ENCODE measurements around the gene RAP1GAP2.
"Not testable (repeated sequence)": the region's sequence is repeated elsewhere in the genome, so short reads cannot be mapped to it uniquely, and the experiment has no call there.

Gene RAP1GAP2

DNA sequence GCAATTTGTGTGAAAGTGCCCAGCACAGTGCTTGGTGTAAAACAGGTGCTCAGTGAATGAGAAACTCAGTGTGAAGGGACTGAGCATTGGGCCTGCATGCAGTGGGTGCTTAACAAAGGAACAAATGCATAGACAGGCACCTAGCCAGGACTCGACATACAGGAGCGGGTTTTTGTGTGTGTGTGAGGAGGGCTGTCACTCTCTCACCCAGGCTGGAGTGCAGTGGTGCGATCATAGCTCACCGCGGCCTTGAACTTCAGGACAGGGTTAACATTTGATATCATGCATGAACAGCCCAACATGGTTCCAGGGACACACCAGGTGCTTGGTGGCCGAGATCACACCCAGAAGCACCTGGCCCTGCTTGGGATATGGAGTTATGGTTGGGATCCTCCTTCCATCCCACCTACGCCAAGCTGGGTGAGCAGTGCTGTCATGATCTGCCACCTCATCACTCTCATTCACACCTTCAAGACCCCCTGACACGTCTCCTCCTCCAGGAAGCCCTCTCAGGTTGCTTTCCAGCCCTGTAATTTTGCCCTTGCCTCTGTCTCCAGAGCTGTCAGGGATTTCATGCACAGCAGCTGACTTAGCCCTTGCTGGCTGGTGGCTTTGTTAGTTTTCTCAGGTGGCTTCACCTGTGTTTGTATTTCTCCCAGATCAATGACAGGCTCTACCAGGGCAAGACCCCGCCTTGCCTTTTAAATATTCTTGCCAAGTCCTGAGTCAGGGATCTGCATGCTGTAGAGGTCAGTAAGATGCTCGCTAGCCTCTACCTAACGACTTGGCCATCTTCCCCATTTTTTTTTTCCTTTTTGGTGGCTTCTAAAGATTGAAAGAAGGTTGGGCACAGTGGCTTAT lies 200.8 kb downstream of the RAP1GAP2 start:
- DNase-seq (ENCODE audit: low read depth): no peak

DNA sequence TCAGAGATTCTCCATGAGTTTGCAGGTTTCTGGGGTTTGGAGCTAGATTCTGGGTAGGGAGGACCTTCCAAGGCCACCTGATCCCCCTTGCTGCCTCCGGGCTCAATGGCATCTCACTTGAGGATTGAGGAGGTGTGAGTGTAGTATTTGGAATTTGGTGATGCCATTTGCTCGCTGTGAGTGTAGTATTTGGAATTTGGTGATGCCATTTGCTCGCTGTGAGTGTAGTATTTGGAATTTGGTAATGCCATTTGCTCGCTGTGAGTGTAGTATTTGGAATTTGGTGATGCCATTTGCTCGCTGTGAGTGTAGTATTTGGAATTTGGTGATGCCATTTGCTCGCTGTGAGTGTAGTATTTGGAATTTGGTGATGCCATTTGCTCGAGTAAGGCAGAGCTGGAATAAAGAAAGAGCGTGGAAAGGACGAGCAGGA lies 202.2 kb downstream of the RAP1GAP2 start:
- not testable (repeated sequence) for DNase-seq (ENCODE audit: low read depth)

DNA sequence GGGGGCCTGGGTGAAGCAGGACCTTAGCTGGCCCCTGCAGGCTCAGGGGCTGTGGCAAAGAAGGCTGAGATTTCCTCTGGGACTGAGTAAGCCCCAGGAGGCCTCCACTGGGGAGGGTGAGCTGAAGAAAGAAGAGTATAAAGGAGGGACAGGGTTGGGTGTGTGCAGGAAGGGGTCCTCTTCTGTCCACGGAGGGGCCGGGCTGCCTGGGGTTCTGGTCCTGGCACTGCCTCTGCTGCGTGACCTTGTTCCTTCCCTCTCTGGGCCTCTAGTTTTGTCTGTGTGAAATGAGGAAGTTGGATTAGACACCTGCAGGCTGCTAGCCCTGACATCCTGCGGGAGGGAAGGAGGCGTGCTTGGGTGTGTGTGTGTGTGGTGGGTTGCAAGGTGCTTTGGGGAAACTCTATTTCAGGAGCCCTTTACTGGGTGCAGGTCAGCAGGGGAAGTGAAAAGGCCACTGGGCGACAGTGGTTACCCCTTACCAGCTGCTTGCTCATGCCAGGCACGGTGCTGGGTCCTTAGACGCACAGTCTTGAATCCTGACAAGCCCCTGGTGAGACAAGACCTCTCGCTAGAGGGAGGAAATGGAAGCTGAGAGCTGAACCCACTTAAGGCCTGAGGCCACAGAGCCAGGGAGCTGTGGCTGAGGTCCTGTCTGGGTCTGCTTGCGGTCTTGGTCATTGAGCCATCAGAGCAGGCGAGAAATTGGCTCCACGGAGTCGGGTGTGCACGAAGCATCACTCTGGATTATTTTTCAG lies 206.5 kb downstream of the RAP1GAP2 start:
- DNase-seq (ENCODE audit: low read depth): no peak

DNA sequence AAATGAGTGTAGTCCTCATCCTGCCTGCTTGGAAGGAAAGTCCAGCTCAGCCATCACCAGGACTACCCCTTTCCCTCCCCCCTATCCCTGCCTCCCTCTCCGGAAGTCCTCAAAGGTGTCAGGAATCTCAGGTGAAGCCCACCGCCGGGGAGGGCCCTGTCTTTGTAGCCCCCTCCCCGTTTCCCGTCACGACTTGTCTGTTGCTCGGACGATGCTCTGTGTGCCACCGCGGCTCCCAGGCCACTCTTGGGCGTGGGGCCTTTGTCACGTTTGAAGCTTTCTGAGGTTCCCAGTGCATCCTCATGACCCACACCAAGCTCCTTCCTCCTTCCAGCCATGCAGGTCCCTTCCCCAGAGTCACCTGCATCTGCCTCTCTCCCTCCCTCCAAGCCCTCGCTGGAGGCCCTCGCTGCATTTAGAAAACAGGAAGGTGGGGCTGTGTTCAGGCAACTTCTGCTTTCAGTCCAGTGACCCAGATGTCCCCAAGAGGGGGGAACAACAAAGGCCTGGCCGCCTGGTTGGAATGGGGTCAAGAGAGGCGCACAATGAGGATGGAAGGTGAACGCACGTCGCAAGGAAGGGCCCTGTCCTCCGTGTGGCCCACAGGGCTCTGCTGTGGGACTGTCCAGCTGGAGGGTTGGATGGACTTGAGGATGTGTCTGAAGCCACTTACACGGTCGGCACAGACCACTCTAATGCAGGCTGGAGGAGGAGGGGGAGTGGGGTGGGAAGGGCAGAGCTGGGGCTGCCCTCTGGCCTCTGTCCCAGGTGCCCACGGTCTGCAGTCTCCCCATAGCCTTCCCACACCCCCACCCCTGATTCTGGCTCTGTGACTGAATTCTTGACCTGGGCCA lies 207.3 kb downstream of the RAP1GAP2 start:
- no peak for DNase-seq (ENCODE audit: low read depth)

DNA sequence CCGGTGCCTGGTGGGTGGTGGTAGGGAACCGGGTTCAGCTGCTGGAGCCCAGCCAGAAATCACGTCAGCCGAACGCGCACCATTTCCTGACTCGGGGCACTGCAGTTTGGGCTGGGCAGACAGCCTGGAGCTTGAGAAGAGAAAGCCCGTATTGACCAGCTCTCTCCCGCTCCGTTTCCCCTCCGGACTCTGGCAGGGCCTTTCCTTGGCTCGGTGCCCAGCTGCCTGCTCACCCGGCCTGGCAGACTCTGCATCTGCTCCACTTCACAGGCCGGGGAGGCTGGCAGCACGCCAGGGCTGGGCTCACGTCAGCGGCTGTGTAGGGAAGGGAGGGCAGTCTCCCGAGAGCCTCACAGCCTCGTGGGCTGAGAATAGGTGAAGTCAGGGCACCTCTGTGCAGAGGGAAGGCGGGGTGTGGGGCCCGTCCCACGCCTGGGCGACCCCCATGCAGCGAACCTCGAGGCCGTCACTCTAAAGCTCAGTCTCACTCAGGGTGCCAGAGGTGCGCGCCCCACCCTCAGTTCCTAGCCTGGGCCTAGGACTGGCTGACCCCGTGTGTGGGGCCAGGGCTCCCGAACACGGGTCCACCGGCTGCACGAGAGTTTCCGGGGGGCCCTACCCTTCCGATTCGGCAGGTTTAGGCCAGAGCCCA lies 208.0 kb downstream of the RAP1GAP2 start:
- peak; percentile 97 for DNase-seq (ENCODE audit: low read depth)

DNA sequence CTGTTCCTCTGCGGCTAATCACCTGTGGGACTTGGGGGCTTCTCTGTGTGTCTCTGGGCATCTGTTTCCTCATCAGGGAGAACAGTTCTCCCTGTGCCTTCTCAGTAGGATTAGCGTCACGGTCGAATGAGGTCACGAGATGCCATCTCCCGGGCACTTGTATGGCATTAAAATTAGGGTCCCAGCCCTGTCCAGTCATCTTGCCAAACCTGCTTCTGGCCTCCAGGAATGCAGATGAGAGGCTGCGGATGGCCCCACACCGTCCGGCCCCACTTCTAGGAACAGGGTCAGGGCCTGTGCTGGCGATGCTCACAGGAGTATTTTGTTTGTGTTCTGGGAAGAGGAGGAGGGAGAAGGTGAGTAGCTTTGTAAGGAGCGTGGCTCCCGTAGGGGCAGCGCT lies 208.7 kb downstream of the RAP1GAP2 start:
- no peak for DNase-seq (ENCODE audit: low read depth)

DNA sequence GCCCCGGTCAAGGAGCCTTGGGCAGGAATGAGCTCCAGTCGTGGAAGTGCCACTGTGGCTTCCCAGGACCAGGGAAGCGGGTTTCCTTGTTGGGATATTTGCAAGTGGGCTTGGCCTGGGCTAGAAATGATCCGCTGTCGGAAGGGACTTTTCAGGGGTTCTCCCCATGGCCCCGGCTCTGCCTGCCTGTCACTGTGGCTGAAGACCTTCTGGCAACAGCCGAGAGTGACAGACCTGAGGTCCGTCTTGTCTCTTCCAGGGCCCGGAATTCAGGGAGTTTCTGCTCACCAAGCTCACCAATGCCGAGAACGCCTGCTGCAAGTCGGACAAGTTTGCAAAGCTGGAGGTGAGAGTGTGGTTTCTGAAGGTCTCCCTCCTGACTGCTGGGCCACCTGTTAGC lies 209.5 kb downstream of the RAP1GAP2 start:
- no peak for DNase-seq (ENCODE audit: low read depth)

DNA sequence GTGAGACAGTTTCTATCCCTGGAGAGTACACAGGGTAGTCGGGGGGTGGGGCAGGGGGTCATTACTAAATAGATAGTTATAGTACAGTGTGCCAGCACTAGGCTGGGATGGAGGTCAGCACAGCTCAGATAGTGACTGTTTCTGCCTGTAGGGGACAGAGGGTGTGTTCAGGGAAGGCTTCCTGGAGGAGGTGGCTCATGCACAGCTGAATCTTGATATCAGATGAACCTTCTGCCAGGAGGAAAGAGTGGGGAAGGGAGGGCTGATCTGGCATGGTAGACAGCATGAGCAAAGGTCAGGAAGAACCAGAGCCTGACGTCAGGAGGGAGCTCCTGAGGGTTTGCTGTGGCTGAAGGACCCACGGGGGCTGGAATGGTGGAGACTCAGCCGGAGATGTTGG lies 210.6 kb downstream of the RAP1GAP2 start:
- no peak for DNase-seq (ENCODE audit: low read depth)

DNA sequence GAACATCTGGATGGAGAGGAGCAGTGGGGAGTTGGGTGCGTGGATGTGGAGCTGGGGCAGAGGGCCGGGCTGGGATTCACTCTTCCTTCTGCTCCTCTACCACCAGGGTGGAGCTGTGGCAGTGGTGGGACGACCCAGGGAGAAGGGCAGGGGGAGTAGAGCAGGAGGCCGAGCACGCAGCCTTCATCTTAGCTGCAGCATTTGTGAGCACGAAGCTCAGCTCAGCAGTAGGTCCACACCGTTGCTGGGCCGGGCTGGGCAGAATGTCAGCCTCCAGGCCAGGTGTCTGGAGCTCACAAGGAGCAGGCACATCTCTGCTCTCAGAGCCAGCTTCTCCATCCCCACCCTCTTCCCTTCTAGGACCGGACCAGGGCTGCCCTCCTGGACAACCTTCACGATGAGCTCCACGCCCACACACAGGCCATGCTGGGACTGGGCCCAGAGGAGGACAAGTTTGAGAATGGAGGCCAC lies 211.4 kb downstream of the RAP1GAP2 start:
- no peak for DNase-seq (ENCODE audit: low read depth)

DNA sequence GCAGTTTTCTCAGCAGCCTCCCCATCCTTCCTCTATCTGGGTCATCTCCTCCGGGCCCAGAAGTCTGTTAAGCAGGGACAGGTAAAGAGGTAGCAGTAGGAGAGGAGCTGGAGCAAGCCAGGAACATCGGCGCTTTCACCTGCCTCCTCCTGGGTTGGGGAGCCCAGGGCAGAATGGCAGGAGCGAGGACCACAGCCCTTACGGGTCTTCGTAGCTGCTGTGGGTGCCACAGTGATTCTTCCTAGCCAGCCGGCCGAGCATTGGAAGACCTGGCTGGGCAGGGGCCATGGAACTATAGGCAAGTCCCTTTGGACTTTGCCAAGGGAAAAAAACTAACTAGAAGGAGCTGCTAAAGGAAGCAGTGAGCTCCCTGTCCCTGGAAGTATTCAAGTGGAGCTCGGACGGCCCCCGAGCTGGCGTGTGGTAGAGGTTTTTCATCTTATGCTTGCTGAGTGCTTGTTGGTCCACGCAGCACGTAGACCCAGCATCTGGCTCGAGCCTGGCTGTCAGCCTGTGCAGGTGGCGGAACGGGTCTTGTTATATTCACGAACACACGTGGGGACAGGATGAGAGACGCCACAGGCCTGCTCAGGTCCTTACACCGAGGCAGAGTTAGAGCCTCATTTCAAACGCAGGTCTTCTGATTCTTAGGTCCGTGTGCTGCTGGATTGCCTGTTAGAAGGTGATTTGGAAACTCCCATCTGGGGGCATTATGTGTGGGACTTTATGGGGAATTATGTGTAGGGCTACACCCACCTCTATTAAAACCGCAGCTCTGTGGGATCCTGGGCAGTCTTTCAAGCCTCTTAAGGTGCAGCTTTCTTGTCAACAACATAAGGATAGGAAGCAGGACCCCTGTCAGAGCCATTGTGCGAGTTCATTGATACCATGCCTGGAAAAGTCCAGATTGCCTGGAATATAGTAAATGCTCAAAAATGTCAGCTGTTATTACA lies 212.4 kb downstream of the RAP1GAP2 start:
- no peak for DNase-seq (ENCODE audit: low read depth)

DNA sequence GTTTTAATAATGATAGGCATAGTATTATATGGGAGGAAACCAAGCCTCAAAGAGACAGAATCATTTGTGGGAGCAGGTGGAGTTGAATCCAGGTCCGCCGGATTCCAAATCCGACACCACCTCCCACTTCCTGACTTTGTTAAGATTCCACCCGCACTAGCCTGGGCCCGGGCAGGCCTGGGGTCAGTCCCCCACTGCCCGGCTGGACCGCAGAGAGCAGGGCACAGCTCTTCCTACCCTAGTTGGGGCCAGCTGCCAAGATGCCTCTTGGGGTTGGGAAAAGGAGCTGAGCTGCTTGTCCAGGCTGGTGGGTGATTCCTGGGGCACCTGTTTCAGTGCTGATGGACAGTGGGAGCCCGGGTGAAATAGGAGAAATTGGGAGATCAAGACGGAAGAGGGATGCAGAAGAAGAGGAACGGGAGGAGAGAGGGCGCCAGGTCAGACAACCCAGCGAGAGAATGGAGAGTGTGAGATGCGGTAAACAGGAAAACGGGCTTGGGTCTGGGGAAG lies 213.2 kb downstream of the RAP1GAP2 start:
- no peak for DNase-seq (ENCODE audit: low read depth)

DNA sequence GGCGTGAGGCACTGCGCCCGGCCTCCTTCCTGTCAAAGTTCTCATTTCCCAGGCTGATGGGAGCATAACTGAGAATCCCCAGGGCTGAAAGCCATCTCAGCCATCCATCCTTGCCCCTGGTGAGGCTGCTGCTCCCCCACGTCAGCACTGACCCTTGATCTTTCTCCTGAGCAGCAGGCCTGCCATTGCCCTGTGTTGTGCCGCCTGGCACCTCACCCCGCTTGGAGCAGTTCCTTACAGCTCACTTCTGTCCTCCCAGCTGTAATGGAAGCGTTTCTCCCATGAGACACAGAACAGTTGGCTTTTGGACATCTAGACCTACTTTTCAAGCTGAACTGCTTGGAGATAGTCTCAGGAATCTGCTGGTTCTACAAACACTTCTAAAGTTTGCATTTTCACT lies 215.7 kb downstream of the RAP1GAP2 start:
- DNase-seq (ENCODE audit: low read depth): no peak

DNA sequence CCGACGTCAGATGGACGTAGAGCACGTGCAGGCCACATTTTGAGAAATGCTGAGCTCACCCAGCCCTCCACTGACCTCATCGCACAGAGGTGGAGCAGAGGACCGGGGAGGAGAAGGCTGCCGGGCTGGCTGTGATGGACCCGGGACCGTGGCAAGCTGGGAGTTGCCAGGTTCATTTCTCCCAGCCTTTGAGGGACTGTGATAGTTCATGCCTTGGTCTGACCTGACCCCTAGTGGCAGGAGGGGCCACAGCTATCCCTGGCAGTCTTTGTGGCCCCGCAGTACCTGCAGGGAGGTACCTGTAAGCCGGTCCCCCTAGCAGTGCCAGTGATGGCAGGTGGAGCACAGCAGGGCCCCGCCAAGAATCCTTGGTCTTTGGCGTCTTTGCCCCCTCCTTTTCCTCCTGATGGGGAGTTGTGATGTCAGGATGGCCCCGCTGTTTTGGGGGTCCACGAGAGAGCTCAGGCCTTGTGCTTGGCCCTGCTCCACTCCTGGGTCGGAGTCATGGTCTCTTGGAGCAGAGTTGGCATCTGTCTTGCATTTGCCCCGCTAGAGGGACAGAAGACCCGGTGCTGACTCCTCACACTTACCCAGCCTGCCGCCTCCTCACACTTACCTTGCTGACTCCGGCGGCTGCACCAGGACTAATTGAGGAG lies 216.8 kb downstream of the RAP1GAP2 start:
- DNase-seq (ENCODE audit: low read depth): peak; percentile 30

DNA sequence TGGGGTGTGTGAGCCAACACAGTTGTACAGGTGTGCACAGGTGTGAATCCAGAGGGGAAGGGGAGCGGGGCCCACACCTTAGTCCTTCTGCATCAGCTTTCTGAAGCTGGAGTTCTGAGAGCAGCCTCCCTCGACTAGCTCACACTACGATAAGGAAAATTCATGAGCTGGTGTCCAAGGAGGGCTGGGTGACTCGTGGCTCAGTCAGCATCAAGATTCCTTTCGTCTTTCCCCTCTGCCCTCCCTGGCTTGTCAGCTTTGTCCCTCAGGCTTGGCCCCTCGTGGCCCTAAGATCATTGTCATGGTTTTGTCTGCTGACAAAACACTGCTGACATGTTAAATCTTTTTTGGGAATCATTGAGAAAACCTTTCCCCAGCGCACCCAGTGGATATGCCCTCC lies 219.7 kb downstream of the RAP1GAP2 start:
- no peak for DNase-seq (ENCODE audit: low read depth)

DNA sequence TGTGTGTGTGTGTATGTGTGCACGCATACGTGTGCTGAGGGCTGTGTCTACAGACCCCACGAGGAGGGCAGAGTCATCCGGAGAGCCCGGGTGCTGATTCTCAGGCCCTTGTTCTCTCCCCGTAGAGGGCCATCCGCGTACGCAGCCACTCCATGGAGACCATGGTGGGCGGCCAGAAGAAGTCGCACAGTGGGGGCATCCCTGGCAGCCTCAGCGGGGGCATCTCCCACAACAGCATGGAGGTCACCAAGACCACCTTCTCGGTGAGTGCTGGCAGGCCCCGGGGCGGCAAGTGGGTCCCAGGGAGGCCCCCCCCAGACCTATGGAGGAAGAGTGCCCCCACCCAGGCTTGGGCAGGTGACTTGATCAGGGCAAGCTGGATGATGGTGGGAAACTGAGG lies 221.7 kb downstream of the RAP1GAP2 start:
- DNase-seq (ENCODE audit: low read depth): no peak

DNA sequence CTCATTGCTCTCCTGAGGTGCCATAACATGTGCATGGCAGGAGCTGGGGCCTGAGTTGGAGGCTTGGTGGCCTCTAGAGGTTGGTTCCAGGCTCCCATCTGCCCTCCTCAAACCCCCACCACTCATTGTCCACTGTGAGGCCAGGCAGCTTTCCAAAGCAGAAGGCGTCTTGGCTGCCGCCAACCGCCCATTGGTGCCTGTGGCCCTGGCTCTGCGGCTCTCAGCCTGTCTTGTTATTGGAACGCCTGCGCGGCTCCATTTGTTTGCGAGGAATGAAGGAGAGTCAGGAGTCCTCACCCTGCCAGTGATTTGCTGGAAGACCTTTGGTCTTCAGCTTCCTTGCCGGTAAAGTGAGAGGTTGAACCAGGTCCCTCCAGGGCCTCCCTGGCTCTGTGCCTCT lies 223.5 kb downstream of the RAP1GAP2 start:
- no peak for DNase-seq (ENCODE audit: low read depth)

DNA sequence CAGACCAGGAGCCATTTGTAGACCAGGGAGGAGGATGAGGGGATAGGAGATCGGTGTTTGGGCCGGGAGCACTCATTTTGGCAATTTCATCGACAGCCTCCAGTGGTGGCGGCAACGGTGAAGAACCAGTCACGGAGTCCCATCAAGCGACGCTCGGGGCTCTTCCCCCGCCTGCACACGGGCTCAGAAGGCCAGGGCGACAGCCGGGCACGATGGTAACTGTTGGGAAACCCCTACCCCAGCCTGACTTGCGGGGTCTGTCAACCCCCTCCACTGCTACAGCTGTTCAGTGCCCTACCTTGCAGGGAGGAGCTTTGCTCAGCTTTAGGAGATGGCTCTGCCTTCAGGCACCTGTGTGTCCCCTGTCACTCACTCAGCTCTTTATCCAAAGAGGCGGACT lies 224.1 kb downstream of the RAP1GAP2 start:
- DNase-seq (ENCODE audit: low read depth): no peak

DNA sequence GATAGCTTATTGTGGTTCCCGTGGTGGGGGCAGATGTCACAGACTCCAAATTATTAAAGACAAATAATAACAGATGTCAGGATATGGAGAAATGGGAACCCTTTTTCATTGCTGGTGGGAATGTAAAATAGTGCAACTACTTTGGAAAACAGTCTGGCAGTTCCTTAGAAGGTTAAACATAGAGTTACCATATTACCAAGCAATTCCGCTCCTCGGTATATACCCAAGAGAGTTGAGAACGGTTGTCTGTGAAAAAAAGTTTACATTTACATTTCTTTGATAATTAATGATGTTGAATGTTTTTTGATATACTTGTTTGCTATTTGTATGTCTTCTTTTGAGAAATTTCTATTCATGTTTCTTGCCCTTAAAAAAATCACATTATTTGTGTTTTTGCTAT lies 226.0 kb downstream of the RAP1GAP2 start:
- no peak for DNase-seq (ENCODE audit: low read depth)

DNA sequence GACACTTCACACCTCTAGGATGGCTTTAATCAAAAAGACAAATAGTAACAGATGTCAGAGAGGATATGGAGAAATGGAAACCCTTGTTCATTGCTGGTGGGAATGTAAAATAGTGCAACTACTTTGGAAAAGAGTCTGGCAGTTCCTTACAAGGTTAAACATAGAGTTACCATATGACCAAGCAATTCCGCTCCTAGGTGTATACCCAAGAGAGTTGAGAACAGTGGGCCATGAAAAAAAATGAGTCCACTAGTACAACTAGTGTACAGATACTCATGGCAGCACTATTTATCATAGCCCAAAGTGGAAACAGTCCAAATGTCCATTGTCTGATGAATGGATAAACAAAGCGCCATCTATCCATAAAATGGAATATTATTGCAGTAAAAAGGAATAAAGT lies 228.1 kb downstream of the RAP1GAP2 start:
- no peak for DNase-seq (ENCODE audit: low read depth)

Data from fibroblast of the conjunctiva (primary cell).